ENCODE data around the gene MED31. TPM values are rescaled to one million over a fixed set of nuclear protein-coding genes. Genes with fewer than 3 reads are reported as not detected.
"Not testable (repeated sequence)": the region's sequence is repeated elsewhere in the genome, so short reads cannot be mapped to it uniquely, and the experiment has no call there.

Gene MED31
- total RNA-seq: 16.9 TPM
- polyA plus RNA-seq: 12.8 TPM

DNA sequence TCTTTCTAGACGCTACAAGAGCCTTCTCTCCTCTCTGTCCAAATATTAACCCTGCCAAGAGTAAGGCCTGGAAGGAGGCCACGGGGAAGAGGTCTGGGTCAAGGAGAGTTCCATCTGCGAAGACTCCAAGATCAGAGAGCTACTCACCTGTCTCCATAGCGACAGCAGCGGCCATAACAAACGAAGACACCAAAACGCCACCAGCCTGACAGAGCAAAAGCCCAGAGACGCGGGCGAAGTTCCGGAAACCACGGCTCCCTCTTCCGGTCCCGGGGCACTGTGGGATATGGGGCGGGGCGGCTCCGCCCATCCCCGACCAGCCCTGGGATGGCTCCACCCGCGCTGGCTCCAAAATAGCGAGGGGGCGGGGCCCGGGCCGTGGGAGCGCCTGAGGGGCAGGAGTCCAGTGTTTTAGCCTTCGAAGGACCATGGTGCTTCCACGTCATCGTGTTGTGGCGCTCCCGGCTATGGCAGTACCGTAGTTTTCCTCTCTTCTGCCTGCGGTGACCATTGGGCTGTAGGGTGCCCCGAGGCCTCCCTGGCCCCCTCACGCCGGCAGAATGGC lies at the start of gene MED31, which contains the start of gene C17orf100:
MED31 (minus strand) TSS at position 252 of the 565 bp plus-strand sequence; CDS start at position 175, 77 bp downstream.
C17orf100 (plus strand) TSS at position 409 of the 565 bp plus-strand sequence; CDS start at position 561, 152 bp downstream.
- Histone ChIP-seq H3K4me3 (ENCODE audit: low read depth, low read length) (peak within 1 kb of the TSS; percentile 66), H3K4me1 (ENCODE audit: insufficient read depth) (peaks cover 2% of the 10 kb centered on the region), H3K27ac (ENCODE audit: low read depth) (peak within 1 kb of the TSS; percentile 55), H3K36me3 (ENCODE audit: insufficient read depth) (no peaks in the 10 kb centered on the region)
- peak; percentile 79 for DNase-seq (ENCODE audit: extremely low spot score)
- WGBS: under 1% methylated on average over 35 of the region's 35 CpGs

DNA sequence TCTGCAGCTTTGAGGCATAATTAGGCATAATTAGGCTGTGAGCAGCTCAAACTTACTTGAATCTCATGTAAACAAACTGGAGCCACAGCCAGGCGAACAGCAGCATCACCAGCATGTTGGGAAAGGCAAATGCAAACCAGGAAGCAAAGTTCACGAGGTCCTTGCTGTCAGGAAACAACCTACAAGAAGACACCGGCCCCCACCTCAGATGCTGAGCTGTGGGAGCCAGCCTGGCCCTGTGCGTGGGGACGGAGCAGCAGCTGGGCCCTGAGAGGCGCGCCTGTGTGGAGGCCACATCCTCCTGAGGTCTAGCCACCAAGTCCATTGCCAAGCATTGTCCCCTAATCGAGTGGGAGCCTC lies 49.5 kb upstream of the MED31 start:
- 78% methylated on average over 8 of the region's 8 CpGs for WGBS
- H3K36me3 ChIP-seq (ENCODE audit: insufficient read depth): no peaks in the 10 kb centered on the region
- no peak overlapping the region for H3K4me3 ChIP-seq (ENCODE audit: low read depth, low read length)
- H3K4me1 ChIP-seq (ENCODE audit: insufficient read depth): no peaks in the 10 kb centered on the region
- no peak for DNase-seq (ENCODE audit: extremely low spot score)
- H3K27ac ChIP-seq (ENCODE audit: low read depth): no peak overlapping the region

DNA sequence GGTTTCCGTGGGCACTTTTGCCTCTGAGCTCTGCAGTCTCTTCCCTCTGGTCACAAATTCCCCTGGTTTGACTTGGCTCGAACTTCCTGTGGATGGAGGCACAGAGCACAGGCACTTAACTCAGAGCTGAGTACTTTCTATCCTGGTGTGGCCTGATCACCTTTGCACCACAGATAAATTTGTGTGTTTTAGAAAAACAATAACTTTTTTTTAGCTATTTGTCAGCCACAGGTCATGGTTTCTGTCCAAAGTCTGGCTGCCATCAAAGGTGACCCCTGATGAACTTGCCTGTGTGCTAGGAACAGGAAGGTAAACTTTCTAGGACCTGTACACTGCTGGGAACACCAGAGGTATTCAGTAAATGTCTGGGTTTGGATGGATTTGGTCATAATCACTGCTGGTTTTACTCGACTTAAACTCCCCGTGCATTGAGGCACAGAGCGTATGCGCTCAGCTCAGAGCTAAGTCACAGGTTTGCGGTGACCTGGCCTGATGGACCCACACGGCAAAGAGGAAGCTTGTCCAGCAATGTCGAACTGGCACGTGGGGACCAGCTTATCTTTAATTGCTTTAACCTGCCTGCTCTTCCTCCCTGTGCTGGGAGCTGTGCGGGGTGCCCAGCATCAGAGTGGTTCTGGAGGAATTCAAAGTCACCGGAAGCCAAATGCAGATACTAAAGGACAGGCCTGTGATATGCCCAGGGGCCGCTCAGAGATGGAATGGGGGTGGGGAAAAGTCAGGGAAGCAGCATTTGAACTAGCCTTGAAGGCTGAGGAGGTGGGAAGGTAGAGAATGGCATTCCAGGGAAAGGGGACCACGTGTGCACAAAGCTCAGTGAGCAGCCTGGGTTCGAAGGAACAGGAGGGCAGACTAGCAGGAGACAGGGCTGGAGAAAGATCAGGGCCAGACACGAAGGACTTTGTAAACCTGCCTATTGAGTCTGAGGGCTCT lies 48.9 kb upstream of the MED31 start:
- Histone ChIP-seq H3K4me1 (ENCODE audit: insufficient read depth) (no peaks in the 10 kb centered on the region), H3K4me3 (ENCODE audit: low read depth, low read length) (no peak overlapping the region), H3K27ac (ENCODE audit: low read depth) (no peak overlapping the region), H3K36me3 (ENCODE audit: insufficient read depth) (no peaks in the 10 kb centered on the region)
- WGBS: 58% methylated on average over 16 of the region's 16 CpGs
- DNase-seq (ENCODE audit: extremely low spot score): no peak

DNA sequence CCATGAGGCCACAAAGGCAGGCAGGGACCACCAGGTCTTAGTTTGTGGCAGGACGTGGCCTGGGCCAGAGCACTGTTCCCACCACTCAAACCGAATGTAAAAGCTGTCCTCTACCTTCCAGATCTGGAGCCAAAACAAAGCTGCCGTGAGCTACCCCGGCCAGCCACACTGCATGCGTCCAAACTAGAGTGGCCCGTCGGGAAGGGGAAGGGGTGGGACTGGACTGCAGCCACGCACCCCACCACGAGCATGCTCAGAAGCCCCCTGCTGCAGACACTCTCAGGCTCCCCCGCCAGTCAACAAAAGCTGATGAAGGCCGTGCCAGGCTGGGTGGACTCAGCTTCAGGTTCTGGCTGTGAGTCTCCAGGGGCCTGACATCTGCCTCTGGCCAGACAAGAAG lies 46.6 kb upstream of the MED31 start:
- DNase-seq (ENCODE audit: extremely low spot score): no peak
- 76% methylated on average over 11 of the region's 11 CpGs for WGBS
- no peak overlapping the region for H3K27ac ChIP-seq (ENCODE audit: low read depth)

DNA sequence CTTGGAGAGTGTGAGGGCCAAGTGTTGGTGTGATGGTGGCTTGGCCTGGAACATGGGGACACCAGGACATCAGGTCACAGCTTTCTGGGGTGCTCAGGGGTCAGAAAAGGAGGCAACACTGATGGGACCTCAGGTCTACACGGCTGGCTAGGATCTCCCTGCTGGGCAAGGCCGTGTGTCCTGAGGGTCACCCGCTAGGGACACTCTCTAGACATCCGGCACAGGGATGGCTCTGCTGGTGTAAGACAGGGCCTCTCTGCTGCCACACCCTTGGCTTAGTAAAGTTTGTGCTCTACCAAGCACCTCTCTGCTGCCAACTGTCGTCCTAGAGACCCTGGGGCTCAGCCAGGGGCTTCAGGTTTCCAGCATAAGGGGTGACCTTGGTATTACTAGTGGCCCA lies 45.5 kb upstream of the MED31 start:
- 84% methylated on average over 5 of the region's 5 CpGs for WGBS
- Histone ChIP-seq H3K4me1 (ENCODE audit: insufficient read depth) (no peaks in the 10 kb centered on the region), H3K4me3 (ENCODE audit: low read depth, low read length) (no peak overlapping the region), H3K36me3 (ENCODE audit: insufficient read depth) (no peaks in the 10 kb centered on the region), H3K27ac (ENCODE audit: low read depth) (no peak overlapping the region)
- DNase-seq (ENCODE audit: extremely low spot score): no peak

More for the DNA sequence above, 46.6 kb upstream of the MED31 start:
- no peak overlapping the region for H3K4me3 ChIP-seq (ENCODE audit: low read depth, low read length)
- no peaks in the 10 kb centered on the region for H3K36me3 ChIP-seq (ENCODE audit: insufficient read depth)
- no peaks in the 10 kb centered on the region for H3K4me1 ChIP-seq (ENCODE audit: insufficient read depth)

DNA sequence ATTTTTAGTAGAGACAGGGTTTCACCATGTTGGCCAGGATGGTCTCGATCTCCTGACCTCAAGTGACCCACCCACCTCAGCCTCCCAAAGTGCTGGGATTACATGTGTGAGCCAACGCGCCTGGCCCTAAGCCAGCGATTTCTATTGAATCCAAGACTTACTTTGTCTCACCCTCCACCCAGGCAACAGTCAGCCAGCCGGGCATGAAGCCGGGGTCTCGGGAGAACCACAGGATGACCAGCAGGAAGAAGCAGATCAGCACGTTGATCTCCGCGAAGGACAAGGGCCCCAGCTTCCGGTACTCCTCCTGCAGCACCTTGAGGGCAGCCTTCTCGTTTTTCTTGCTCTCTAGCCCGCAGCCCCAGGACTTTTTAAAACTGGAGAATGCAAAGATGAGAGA lies 44.2 kb upstream of the MED31 start:
- WGBS: 81% methylated on average over 13 of the region's 13 CpGs
- Histone ChIP-seq H3K27ac (ENCODE audit: low read depth) (no peak overlapping the region), H3K4me1 (ENCODE audit: insufficient read depth) (no peaks in the 10 kb centered on the region), H3K36me3 (ENCODE audit: insufficient read depth) (no peaks in the 10 kb centered on the region), H3K4me3 (ENCODE audit: low read depth, low read length) (no peak overlapping the region)
- DNase-seq (ENCODE audit: extremely low spot score): no peak

DNA sequence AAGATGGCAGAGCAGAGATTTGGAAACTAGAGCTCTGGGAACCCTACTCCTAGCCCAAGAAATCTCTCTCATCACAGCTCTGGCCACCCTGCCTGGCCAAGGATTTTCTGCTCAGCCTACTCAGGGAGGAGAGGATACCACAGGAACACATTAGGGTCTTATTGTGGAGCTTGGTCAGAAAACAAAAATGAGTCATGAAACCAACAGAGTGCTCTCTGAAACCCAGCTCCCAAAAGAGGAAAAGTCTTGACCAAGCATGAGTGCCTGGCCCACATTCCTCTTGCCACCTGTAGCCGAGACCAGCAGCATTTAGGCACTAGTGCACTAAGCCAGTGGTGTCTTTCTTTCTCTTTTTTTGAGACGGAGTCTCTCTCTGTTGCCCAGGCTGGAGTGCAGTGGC lies 43.6 kb upstream of the MED31 start:
- no peak overlapping the region for H3K4me3 ChIP-seq (ENCODE audit: low read depth, low read length)
- 81% methylated on average over 2 of the region's 2 CpGs for WGBS
- no peaks in the 10 kb centered on the region for H3K4me1 ChIP-seq (ENCODE audit: insufficient read depth)
- no peaks in the 10 kb centered on the region for H3K36me3 ChIP-seq (ENCODE audit: insufficient read depth)
- DNase-seq (ENCODE audit: extremely low spot score): no peak
- no peak overlapping the region for H3K27ac ChIP-seq (ENCODE audit: low read depth)

DNA sequence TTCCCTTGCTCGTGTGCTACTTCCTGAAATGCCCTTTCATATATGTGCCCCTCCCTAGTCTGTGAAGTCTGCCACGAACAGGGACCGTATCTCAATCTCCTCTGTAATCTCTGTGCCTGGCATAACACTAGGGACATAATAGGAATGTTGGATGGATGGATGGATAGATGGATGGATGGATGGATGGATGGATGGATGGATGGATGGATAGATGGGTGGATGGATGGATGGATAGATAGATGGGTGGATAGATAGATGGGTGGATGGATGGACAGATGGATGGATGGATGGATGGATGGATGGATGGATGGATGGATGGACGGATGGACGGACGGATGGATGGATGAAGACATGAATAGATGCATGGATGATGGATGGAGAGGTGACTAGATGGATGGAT lies 40.6 kb upstream of the MED31 start:
- 63% methylated on average over 6 of the region's 6 CpGs for WGBS
- not testable (repeated sequence) for DNase-seq (ENCODE audit: extremely low spot score); H3K27ac ChIP-seq (ENCODE audit: low read depth)

DNA sequence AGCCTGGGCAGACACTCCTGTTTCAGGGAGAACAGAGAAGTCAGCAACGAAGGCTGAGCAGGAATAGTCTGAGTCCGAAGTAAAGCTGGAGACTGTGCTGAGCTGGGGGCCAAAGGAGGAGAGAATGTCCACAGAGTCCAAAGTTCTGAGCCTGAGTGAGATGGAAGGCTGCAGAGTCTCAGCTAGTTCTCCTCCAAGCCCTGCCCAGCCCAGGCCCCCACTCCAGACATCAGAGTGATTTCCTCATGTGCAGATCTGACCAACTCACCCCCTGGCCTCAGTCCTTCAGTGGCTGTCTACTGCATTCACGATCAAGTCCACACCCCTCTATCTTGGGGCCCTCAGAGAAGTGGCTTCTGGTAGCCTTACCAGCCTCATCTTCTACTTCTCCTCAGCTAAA lies 40.1 kb upstream of the MED31 start:
- H3K36me3 ChIP-seq (ENCODE audit: insufficient read depth): no peaks in the 10 kb centered on the region
- H3K4me1 ChIP-seq (ENCODE audit: insufficient read depth): no peaks in the 10 kb centered on the region
- WGBS: 81% methylated on average over 3 of the region's 3 CpGs
- no peak for DNase-seq (ENCODE audit: extremely low spot score)
- no peak overlapping the region for H3K4me3 ChIP-seq (ENCODE audit: low read depth, low read length)
- H3K27ac ChIP-seq (ENCODE audit: low read depth): no peak overlapping the region

More for the DNA sequence above, 40.6 kb upstream of the MED31 start:
- H3K4me3 ChIP-seq (ENCODE audit: low read depth, low read length); H3K36me3 ChIP-seq (ENCODE audit: insufficient read depth); H3K4me1 ChIP-seq (ENCODE audit: insufficient read depth): not testable (repeated sequence)

DNA sequence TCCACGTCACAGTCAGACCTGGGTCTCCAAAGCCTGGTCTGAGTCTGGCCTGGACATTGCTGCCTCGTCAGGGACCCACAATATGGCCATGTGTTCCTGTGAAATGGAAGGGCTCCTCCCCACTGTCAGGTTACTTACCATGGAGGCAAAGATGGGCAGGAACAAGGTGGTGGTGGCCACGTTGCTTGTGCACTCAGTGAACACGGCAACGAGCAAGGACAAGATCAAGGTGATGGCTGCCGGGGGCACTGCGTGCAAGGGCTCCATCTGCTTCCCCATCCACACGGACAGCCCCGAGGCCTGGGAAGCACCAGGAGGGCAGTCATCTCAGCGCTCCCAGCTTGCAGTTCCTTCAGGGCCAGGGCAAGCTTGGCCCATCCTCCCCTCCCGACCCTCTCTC lies 39.2 kb upstream of the MED31 start:
- Histone ChIP-seq H3K36me3 (ENCODE audit: insufficient read depth) (no peaks in the 10 kb centered on the region), H3K4me3 (ENCODE audit: low read depth, low read length) (no peak overlapping the region), H3K4me1 (ENCODE audit: insufficient read depth) (no peaks in the 10 kb centered on the region), H3K27ac (ENCODE audit: low read depth) (no peak overlapping the region)
- 80% methylated on average over 11 of the region's 11 CpGs for WGBS
- no peak for DNase-seq (ENCODE audit: extremely low spot score)

DNA sequence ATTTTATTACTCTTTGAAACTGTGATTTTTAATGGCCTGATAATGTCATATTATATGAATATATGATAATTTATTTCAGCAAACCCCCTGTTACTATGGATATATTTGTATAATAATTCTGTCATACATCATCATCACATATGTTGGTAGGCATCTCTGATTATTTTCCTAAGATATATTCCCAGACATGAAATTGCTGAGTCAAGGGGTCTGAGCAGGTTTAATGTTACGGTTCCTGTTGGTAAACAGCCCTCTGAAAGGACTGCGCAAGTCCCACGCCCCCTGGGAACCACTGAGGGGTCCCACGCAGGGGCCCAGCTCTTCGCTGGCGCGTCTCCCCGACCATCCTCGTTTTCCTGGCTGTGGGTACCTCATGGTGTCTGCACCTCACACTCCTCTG lies 37.5 kb upstream of the MED31 start:
- Histone ChIP-seq H3K4me1 (ENCODE audit: insufficient read depth) (no peaks in the 10 kb centered on the region), H3K36me3 (ENCODE audit: insufficient read depth) (no peaks in the 10 kb centered on the region), H3K4me3 (ENCODE audit: low read depth, low read length) (no peak overlapping the region), H3K27ac (ENCODE audit: low read depth) (no peak overlapping the region)
- 77% methylated on average over 9 of the region's 9 CpGs for WGBS
- no peak for DNase-seq (ENCODE audit: extremely low spot score)

DNA sequence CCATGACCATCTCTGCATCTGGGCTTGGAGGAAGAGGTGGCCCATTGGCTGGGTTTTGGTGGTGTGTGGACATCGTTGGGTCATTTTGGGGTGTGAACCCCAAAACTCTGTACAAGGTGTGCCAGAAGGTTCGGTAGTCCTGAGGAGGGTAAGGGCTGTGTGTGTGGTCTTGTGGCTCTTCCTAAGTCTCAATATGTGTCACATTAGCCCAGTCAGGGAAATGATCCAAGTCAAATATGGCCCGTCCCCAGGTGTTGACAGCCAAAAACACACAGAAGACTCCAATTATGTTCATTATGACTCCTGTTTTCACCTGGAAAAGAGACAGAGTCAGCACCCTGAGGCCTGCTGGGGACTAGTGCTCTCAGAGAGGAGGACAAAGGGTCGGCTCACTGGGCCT lies 34.6 kb upstream of the MED31 start:
- 87% methylated on average over 4 of the region's 4 CpGs for WGBS
- Histone ChIP-seq H3K4me3 (ENCODE audit: low read depth, low read length) (no peak overlapping the region), H3K36me3 (ENCODE audit: insufficient read depth) (no peaks in the 10 kb centered on the region), H3K4me1 (ENCODE audit: insufficient read depth) (no peaks in the 10 kb centered on the region), H3K27ac (ENCODE audit: low read depth) (no peak overlapping the region)
- no peak for DNase-seq (ENCODE audit: extremely low spot score)

DNA sequence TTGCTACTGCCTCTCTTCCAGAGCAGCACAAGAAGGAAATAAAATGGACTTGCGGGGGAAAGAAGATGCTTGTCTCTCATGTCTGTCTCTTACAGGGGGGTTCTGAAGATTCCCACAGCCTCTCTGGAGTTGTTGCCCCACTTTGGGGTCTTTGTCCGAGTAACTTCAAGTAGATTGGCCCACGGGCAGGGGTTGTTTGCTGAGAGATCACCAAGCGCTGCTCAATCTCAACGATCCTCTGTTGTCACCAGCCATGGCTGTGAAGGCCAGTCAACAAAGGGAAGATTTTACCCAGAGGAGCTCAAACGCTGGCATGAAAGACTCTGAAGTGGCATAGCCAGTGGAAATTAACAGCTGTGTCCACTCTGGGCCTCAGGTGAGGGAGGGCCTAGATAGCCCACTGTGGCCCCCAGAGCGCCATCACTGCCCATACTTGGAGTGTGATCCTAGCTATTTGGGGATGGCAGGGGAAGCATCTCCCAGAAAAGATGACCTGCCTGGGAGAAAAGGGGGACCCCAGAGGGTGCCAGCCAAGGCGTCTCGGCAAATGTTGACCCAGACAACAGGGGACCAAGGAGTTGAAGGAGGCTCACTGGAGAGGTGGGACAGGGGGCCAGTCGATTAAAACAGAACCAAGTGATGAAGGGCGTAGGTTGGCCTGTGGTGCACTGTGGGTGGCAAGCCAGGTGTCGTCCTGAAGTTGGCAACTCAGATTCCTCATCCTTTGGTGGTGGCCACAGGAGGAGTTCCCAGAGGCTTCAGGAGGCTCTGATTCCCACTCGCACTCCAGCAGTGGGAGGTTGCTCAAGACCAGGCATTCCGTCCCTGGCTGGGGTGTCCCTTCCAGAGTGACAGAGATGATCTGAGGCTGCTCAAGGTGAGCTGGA lies 33.7 kb upstream of the MED31 start:
- WGBS: 82% methylated on average over 14 of the region's 14 CpGs
- Histone ChIP-seq H3K4me3 (ENCODE audit: low read depth, low read length) (no peak overlapping the region), H3K27ac (ENCODE audit: low read depth) (no peak overlapping the region), H3K4me1 (ENCODE audit: insufficient read depth) (no peaks in the 10 kb centered on the region), H3K36me3 (ENCODE audit: insufficient read depth) (no peaks in the 10 kb centered on the region)
- no peak for DNase-seq (ENCODE audit: extremely low spot score)

All from urinary bladder (tissue), 4 donors.